Stimulated activated memory B cell treated with anti-CD40 and anti-IgM and Interleukin-4, amounts not matched to agents 10 μg/mL and 1 μg/mL and 100 μg/mL, for 72 hours (primary cell): Measurements from ENCODE around the gene SLC15A3.
A peak's percentile ranks its signal among the peaks of the same experiment; 100 is the strongest.

Source experiments
- ATAC-seq: fragments of 150-1000 bp; cut with Tn5 transposase; 2 replicates; pipeline ENCODE4 v1.10.0; 2021
- H3K27ac Mint-ChIP-seq: one replicate; pipeline ENCODE4 v1.8.0; 2022; ENCODE audit warnings: mild to moderate bottlenecking, mixed read lengths
- H3K27me3 Mint-ChIP-seq: one replicate; pipeline ENCODE4 v1.8.0; 2022; ENCODE audit warnings: mixed read lengths
- H3K36me3 Mint-ChIP-seq: one replicate; pipeline ENCODE4 v1.8.0; 2022; ENCODE audit warnings: mixed read lengths
- H3K4me1 Mint-ChIP-seq: one replicate; pipeline ENCODE4 v1.8.0; 2022; ENCODE audit warnings: mixed read lengths
- H3K4me3 Mint-ChIP-seq: one replicate; pipeline ENCODE4 v1.8.0; 2022; ENCODE audit warnings: mild to moderate bottlenecking, moderate library complexity, mixed read lengths
- H3K9me3 Mint-ChIP-seq: one replicate; pipeline ENCODE4 v1.8.0; 2022; ENCODE audit warnings: mixed read lengths

SLC15A3 gene

GRCh38 chr11:60933416-60934123 lies 18.4 kb downstream of the SLC15A3 start:
- peaks cover 16% of the 10 kb centered on the region for H3K36me3 Mint-ChIP-seq
- no peaks in the 10 kb centered on the region for H3K27me3 Mint-ChIP-seq
- peaks cover 80% of the 10 kb centered on the region for H3K4me1 Mint-ChIP-seq
- no peak for ATAC-seq
- no peaks in the 10 kb centered on the region for H3K9me3 Mint-ChIP-seq
- peak overlapping the region; percentile 62 for H3K27ac Mint-ChIP-seq
- H3K4me3 Mint-ChIP-seq: peak overlapping the region; percentile 52

DNA sequence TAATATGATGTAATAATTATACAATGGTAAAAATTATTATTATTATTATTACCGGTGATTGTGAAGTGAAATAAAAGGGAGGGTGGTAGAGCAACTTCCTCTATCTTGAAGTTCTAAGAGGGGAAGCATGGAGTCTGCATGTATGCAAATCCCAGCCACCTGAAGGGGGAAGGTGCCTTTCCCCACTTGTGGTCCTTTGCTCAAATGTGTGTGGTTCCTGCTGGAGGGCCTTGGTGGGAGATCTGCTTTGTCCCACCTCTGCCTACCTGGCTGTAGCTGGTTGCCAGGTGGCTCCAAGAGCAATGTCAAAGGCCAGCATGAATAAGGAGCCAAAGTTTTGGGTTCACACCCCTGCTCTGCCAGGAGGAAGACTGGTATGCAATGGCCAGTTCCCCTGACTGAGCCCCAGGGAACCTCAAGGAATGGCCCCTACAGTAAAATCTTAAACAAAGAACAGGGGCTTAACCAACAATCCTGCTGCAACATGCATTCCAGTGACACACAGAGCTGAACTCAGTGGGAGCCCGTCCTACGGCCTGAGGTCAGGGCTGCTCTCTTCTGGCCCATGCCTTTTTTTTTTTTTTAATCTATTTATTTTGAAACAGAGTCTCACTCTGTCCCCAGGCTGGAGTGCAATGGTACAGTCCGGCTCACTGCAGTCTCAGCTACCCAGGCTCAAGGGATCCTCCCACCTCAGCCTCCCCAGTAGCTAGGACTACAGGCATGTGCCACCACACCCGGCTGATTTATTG lies 19.2 kb downstream of the SLC15A3 start:
- Mint-ChIP-seq H3K4me3 (no peak overlapping the region), H3K27me3 (no peaks in the 10 kb centered on the region), H3K36me3 (peaks cover 8% of the 10 kb centered on the region), H3K4me1 (peaks cover 73% of the 10 kb centered on the region), H3K9me3 (no peaks in the 10 kb centered on the region), H3K27ac (peak overlapping the region; percentile 62)
- ATAC-seq: peak; percentile 67

GRCh38 chr11:60931917-60932316 lies 20.1 kb downstream of the SLC15A3 start:
- H3K4me3 Mint-ChIP-seq: peak overlapping the region; percentile 54
- H3K4me1 Mint-ChIP-seq: peaks cover 81% of the 10 kb centered on the region
- H3K27ac Mint-ChIP-seq: peak overlapping the region; percentile 62
- no peaks in the 10 kb centered on the region for H3K27me3 Mint-ChIP-seq
- peak; percentile 86 for ATAC-seq
- H3K9me3 Mint-ChIP-seq: no peaks in the 10 kb centered on the region
- peaks cover 6% of the 10 kb centered on the region for H3K36me3 Mint-ChIP-seq

GRCh38 chr11:60930394-60930793 lies 21.6 kb downstream of the SLC15A3 start:
- peaks cover 87% of the 10 kb centered on the region for H3K4me1 Mint-ChIP-seq
- H3K9me3 Mint-ChIP-seq: no peaks in the 10 kb centered on the region
- peaks cover under 1% of the 10 kb centered on the region for H3K36me3 Mint-ChIP-seq
- H3K27ac Mint-ChIP-seq: peak overlapping the region; percentile 62
- no peak overlapping the region for H3K4me3 Mint-ChIP-seq
- no peak for ATAC-seq
- H3K27me3 Mint-ChIP-seq: no peaks in the 10 kb centered on the region

DNA sequence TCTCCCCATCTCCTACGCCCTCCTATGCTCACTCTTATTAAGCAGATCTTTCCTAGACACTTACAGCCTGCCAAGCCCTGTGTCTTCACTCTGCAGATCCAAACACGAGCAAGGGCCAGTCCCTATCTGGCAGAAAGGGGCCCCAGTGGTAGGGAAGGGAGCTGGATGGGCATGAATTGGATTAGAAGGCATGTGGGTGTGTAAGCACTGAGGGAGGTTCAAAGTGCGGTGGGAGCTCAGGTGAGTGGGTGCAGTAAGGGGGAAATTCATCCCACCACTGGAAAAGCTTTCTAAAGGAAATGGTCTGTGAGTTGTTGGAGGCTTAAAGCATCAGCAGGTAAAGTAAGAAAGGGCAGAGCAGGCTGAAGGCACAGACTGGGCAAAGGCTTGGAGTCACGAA lies 22.2 kb downstream of the SLC15A3 start:
- ATAC-seq: no peak
- Mint-ChIP-seq H3K4me3 (no peak overlapping the region), H3K36me3 (no peaks in the 10 kb centered on the region), H3K4me1 (peaks cover 86% of the 10 kb centered on the region), H3K27ac (peak overlapping the region; percentile 62), H3K27me3 (no peaks in the 10 kb centered on the region), H3K9me3 (no peaks in the 10 kb centered on the region)

DNA sequence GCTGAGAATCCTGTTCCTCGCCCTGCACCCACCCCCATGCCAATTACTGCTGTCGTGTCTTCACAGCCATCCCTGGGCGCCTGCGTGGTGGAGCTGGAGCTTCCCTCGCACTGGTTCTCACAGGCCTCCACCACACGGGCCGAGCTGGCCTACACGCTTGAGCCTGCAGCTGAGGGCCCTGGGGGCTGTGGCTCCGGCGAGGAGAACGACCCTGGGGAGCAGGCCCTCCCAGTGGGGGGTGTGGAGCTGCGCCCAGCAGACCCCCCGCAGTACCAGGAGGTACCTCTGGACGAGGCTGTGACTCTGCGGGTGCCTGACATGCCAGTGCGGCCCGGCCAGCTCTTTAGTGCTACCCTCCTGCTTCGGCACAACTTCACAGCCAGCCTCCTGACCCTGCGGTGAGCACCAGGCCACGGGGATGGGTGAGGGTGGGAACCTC lies 23.4 kb downstream of the SLC15A3 start:
- no peaks in the 10 kb centered on the region for H3K27me3 Mint-ChIP-seq
- no peak for ATAC-seq
- no peak overlapping the region for H3K4me3 Mint-ChIP-seq
- H3K4me1 Mint-ChIP-seq: peaks cover 79% of the 10 kb centered on the region
- H3K9me3 Mint-ChIP-seq: no peaks in the 10 kb centered on the region
- peaks cover under 1% of the 10 kb centered on the region for H3K36me3 Mint-ChIP-seq
- H3K27ac Mint-ChIP-seq: peak overlapping the region; percentile 76

DNA sequence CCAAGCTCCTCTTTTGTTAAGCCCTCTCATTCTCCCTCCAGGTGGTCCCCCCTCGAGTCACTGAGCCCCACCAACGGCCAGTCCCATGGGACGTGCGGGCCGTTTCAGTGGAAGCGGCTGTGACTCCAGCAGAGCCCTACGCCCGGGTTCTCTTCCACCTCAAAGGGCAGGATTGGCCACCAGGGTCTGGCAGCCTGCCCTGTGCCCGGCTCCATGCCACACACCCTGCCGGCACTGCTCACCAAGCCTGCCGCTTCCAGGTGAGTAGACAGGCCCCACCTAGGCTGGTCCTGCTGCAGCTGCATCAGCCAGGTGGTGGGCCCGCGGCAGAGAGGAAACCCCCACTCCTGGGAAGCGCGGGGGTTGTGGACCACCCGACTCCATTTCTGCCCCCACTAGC lies 24.4 kb downstream of the SLC15A3 start:
- ATAC-seq: no peak
- H3K36me3 Mint-ChIP-seq: peaks cover 7% of the 10 kb centered on the region
- H3K4me3 Mint-ChIP-seq: no peak overlapping the region
- H3K27ac Mint-ChIP-seq: peak overlapping the region; percentile 76
- H3K27me3 Mint-ChIP-seq: no peaks in the 10 kb centered on the region
- peaks cover 72% of the 10 kb centered on the region for H3K4me1 Mint-ChIP-seq
- H3K9me3 Mint-ChIP-seq: no peaks in the 10 kb centered on the region

DNA sequence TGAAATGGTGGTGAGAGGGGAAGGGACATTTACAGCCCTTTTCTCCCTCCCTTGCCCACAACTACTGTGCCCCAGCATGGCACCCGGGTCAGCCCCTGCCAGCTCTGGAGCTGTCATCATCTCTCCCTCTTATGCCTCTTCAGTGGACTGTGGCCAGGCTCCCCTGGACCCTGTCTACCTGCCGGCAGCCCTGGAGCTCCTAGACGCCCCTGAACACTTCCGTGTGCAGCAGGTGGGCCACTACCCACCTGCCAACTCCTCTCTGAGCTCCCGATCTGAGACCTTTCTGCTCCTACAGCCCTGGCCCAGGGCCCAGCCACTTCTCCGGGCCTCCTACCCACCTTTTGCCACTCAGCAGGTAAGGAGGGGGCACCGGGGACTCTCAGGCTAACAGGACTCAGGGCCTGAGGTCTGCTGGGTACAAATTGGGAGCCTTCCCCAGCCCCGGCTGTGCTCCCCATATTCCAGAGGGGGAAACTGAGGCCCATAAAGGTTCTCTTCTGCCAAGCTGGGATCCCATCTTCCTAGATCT lies 24.8 kb downstream of the SLC15A3 start:
- no peaks in the 10 kb centered on the region for H3K9me3 Mint-ChIP-seq
- H3K36me3 Mint-ChIP-seq: peaks cover 12% of the 10 kb centered on the region
- peaks cover 72% of the 10 kb centered on the region for H3K4me1 Mint-ChIP-seq
- H3K4me3 Mint-ChIP-seq: no peak overlapping the region
- no peak for ATAC-seq
- H3K27me3 Mint-ChIP-seq: no peaks in the 10 kb centered on the region
- H3K27ac Mint-ChIP-seq: peak overlapping the region; percentile 76

- no peaks in the 10 kb centered on the region for H3K27me3 Mint-ChIP-seq
- H3K4me1 Mint-ChIP-seq: peaks cover 66% of the 10 kb centered on the region
- peak overlapping the region; percentile 21 for H3K27ac Mint-ChIP-seq
- H3K4me3 Mint-ChIP-seq: no peak overlapping the region
- H3K36me3 Mint-ChIP-seq: peaks cover 18% of the 10 kb centered on the region
- H3K9me3 Mint-ChIP-seq: no peaks in the 10 kb centered on the region
- no peak for ATAC-seq
Measured at GRCh38 chr11:60926500-60926899, 25.5 kb downstream of the SLC15A3 start.

DNA sequence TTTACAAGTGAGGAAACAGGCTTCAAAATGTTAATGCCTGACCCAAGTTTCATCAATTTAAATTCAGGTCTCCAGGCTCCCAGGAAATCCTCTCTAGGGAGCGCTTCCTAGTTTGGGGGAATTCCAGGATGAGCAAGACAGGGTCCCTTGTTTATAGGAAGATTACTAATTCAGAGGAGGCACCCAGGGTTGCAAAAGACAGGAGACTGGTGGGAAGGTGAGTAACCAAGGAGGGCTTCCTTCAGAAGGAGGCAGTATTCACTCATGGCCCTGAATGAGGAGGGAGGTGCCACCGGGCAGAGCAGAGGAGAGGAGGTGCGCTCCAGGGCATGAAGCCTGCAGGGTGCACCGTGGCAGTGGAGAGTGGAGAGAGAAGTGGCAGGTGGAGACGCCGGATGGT lies 26.1 kb downstream of the SLC15A3 start:
- peak overlapping the region; percentile 21 for H3K27ac Mint-ChIP-seq
- H3K4me3 Mint-ChIP-seq: peak overlapping the region; percentile 75
- ATAC-seq: no peak
- H3K36me3 Mint-ChIP-seq: peaks cover 25% of the 10 kb centered on the region
- H3K4me1 Mint-ChIP-seq: peaks cover 60% of the 10 kb centered on the region
- H3K9me3 Mint-ChIP-seq: no peaks in the 10 kb centered on the region
- no peaks in the 10 kb centered on the region for H3K27me3 Mint-ChIP-seq

DNA sequence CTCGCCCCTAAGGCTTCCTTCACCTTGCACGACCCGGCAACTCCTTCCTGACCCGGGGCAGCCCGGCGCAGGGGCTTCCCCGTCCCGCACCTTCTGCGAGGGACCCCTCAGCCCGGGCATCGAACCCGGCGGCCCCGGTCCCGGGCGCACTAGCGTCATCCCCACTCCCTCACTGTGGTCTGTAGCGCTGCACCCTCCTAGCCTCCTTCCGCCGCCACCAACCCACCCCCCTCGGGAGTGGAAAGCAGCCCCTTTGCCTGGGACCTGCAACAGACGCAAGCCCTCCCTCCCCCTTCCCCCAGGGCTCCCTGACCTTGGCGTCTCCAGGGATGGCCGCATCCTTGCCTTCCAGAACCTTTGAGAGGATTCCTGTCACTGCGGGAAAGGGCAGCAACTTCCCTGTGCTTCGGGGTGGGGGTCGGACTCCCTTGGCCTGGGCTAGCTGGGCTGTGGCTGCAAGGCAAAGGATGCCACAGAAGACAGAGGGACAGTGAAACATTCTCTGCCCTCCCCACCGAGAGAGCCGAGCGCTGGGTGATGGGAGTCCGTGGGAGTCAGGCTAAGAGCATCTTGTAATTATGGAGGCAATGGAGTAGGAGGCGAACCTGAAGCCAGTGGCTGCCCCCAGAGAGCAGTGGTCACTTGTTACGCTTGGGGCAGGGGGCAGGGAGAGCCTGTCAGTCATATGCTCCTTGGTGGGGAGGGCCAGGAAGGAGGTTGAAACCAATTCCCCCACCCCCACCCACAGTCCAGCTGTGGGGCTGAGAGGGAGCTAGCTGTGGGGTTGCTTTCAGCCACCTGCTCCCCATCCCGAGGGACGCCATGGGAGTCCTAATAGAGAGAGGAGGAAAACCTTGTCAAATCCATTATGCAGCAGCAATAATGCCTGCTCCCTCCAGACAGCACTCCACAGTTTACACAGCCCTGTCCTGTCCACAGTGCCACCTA lies 26.8 kb downstream of the SLC15A3 start:
- Mint-ChIP-seq H3K36me3 (peaks cover 31% of the 10 kb centered on the region), H3K4me1 (peaks cover 60% of the 10 kb centered on the region), H3K27me3 (no peaks in the 10 kb centered on the region), H3K27ac (peak overlapping the region; percentile 21), H3K9me3 (no peaks in the 10 kb centered on the region), H3K4me3 (peak overlapping the region; percentile 75)
- peak; percentile 40 for ATAC-seq

DNA sequence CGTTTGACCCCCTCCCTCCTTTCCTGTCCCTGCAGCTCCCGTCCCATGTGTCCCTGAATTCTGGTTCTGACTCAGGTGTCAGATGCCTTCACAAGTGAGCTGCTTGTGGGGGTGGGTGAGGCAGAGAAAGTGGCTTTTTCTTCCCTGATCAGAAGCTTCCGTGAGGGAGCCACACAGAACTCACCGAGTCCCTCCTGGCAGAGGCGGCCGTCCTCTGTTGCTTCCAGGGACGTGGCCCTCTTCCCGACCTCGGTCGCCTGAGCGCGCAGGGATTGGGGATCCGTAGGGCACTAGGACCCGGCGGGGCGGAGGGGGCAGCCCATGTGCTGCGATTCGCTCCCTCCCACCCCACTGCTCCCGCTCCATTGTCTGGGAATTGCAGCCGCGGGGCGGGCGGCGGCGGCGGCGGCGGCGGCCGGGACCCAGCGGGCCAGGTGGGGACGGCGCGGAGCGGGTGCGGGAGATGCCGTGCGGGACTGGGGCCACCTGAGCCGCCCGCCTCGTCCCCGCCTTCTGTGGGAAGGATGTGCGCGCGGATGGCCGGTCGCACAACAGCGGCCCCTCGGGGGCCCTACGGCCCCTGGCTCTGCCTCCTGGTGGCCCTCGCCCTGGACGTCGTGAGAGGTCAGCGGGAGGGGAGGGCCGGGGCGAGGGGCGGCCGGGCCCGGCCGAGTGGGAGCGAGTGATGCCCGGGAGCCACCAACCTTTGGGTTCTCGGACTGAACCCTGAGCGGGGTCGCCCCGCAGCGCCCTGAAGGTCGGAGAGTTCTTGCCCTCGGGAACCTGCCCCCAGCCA lies 27.7 kb downstream of the SLC15A3 start, which contains the start of gene TMEM132A:
Gene TMEM132A, plus strand, starts transcription at position 351 of the 796 bp plus-strand sequence. Its CDS starts 174 bp downstream, at position 525.
- Mint-ChIP-seq H3K36me3 (peaks cover 40% of the 10 kb centered on the region), H3K4me3 (peak within 1 kb of the TSS; percentile 75), H3K27me3 (no peaks in the 10 kb centered on the region), H3K9me3 (no peaks in the 10 kb centered on the region), H3K4me1 (peaks cover 60% of the 10 kb centered on the region), H3K27ac (peak within 1 kb of the TSS; percentile 21)
- ATAC-seq: peak; percentile 54

- H3K9me3 Mint-ChIP-seq: no peaks in the 10 kb centered on the region
- H3K4me1 Mint-ChIP-seq: peaks cover 62% of the 10 kb centered on the region
- H3K4me3 Mint-ChIP-seq: peak overlapping the region; percentile 75
- peak; percentile 21 for ATAC-seq
- peaks cover 41% of the 10 kb centered on the region for H3K36me3 Mint-ChIP-seq
- H3K27ac Mint-ChIP-seq: peak overlapping the region; percentile 21
- no peaks in the 10 kb centered on the region for H3K27me3 Mint-ChIP-seq
Measured at GRCh38 chr11:60923800-60924109, 28.2 kb downstream of the SLC15A3 start.

GRCh38 chr11:60923326-60923725 lies 28.6 kb downstream of the SLC15A3 start:
- H3K4me1 Mint-ChIP-seq: peaks cover 67% of the 10 kb centered on the region
- ATAC-seq: no peak
- no peaks in the 10 kb centered on the region for H3K9me3 Mint-ChIP-seq
- H3K36me3 Mint-ChIP-seq: peaks cover 41% of the 10 kb centered on the region
- no peaks in the 10 kb centered on the region for H3K27me3 Mint-ChIP-seq
- H3K27ac Mint-ChIP-seq: no peak overlapping the region
- peak overlapping the region; percentile 16 for H3K4me3 Mint-ChIP-seq
